ENCODE measurements around the gene C7orf57. TPM values are rescaled to one million over a fixed set of nuclear protein-coding genes. Genes with fewer than 3 reads are reported as not detected.

Gene C7orf57
- total RNA-seq, 1 donor from 2014 or later: not detected

DNA sequence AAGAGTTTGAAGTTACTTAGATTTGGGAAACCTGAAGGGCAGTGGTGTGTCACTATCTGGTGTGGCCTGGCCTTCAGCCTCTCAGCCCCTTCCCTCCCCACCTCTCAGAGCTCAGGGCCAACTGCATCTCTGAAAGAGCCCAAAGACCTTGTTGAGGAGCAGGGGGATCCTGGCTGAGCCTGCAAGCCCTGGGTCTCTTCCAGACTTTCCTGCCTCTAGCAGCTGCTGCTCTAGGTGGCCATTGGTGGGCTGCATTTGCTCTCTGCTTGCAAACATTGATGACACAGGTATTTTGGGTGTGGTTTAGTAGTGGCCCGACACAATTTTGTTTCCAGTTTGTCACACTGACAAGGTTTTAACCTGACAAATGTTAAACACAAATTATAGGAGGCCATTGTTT is 50.6 kb downstream of the C7orf57 start:
- no peak for DNase-seq
- H3K9me3 Mint-ChIP-seq (ENCODE audit: unreplicated experiment): peaks cover 9% of the 10 kb centered on the region
- H3K27me3 Mint-ChIP-seq (ENCODE audit: unreplicated experiment): peaks cover 3% of the 10 kb centered on the region
- no peak overlapping the region for H3K4me3 Mint-ChIP-seq (ENCODE audit: unreplicated experiment)
- TF ChIP-seq CTCF (IDR thresholded peaks at IDR 0.05; ENCODE audit: partially characterized antibody, unreplicated experiment): no peak
- no peaks in the 10 kb centered on the region for H3K36me3 Mint-ChIP-seq (ENCODE audit: unreplicated experiment)
- H3K27ac Mint-ChIP-seq (ENCODE audit: unreplicated experiment): no peak overlapping the region
- peaks cover 2% of the 10 kb centered on the region for H3K4me1 Mint-ChIP-seq (ENCODE audit: low read depth, unreplicated experiment)

DNA sequence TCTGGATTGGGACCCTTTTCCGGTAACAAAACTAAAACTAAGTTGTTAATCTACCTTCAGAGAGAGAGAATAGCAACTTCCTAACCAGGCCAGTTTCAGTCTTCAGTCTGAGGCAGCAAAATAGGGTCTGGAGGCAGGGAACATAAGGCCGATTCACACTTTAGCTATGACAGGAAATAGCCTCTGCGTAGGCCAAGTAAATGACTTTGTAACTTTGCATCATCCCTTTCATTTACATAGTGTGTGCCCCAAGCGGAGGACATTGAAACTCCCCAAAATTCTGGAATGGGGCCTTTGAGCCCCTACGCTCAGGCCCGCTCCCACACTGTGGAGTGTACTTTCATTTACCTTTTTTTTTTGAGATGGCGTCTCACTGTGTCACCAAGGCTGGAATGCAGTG is 52.0 kb downstream of the C7orf57 start:
- no peak for DNase-seq
- Mint-ChIP-seq H3K9me3 (ENCODE audit: unreplicated experiment) (peaks cover 9% of the 10 kb centered on the region), H3K4me1 (ENCODE audit: low read depth, unreplicated experiment) (peaks cover 2% of the 10 kb centered on the region), H3K36me3 (ENCODE audit: unreplicated experiment) (no peaks in the 10 kb centered on the region), H3K27me3 (ENCODE audit: unreplicated experiment) (peaks cover 3% of the 10 kb centered on the region), H3K27ac (ENCODE audit: unreplicated experiment) (no peak overlapping the region), H3K4me3 (ENCODE audit: unreplicated experiment) (no peak overlapping the region)
- no peak for TF ChIP-seq CTCF (IDR thresholded peaks at IDR 0.05; ENCODE audit: partially characterized antibody, unreplicated experiment)

DNA sequence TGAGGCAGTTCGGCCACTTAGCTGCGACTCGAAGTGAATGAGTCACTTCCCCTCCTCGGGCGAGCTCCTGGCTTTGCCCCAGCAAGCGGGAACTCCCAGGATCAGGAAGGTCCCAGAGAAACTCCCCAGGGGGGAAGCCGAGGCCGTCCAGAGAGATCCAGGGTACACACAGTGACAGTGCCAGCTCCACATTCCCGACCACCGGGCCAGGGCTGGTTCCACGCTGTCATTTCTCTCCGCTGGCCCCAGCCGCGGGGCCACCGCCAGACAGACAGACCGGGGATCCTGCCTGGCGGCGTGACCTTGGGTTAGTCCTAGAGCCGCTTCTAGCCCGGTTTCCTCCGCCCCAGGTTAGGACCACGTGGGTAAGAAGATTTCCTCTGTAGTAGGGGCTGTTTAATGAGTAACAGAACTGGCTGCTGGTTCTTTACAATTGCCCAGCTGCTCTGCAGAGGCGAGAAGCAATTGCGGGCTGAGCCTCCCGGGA is 53.3 kb downstream of the C7orf57 start:
- Mint-ChIP-seq H3K4me3 (ENCODE audit: unreplicated experiment) (peak overlapping the region; percentile 89), H3K4me1 (ENCODE audit: low read depth, unreplicated experiment) (peaks cover 2% of the 10 kb centered on the region), H3K9me3 (ENCODE audit: unreplicated experiment) (peaks cover 9% of the 10 kb centered on the region), H3K27ac (ENCODE audit: unreplicated experiment) (peak overlapping the region; percentile 76), H3K36me3 (ENCODE audit: unreplicated experiment) (no peaks in the 10 kb centered on the region), H3K27me3 (ENCODE audit: unreplicated experiment) (peaks cover 3% of the 10 kb centered on the region)
- TF ChIP-seq CTCF (IDR thresholded peaks at IDR 0.05; ENCODE audit: partially characterized antibody, unreplicated experiment): no peak
- peak; percentile 63 for DNase-seq

GRCh38 chr7:48089046-48090003 is 54.0 kb downstream of the C7orf57 start, which contains the start of gene UPP1:
Gene UPP1 (plus strand): TSS chr7:48089265. CDS start chr7:48094784, 5,519 bp downstream.
- peak; percentile 89 for DNase-seq
- H3K27ac Mint-ChIP-seq (ENCODE audit: unreplicated experiment): peak within 1 kb of the TSS; percentile 76
- H3K36me3 Mint-ChIP-seq (ENCODE audit: unreplicated experiment): no peaks in the 10 kb centered on the region
- peak within 1 kb of the TSS; percentile 89 for H3K4me3 Mint-ChIP-seq (ENCODE audit: unreplicated experiment)
- peaks cover 3% of the 10 kb centered on the region for H3K27me3 Mint-ChIP-seq (ENCODE audit: unreplicated experiment)
- peaks cover 2% of the 10 kb centered on the region for H3K4me1 Mint-ChIP-seq (ENCODE audit: low read depth, unreplicated experiment)
- H3K9me3 Mint-ChIP-seq (ENCODE audit: unreplicated experiment): peaks cover 11% of the 10 kb centered on the region
- TF ChIP-seq CTCF (IDR thresholded peaks at IDR 0.05; ENCODE audit: partially characterized antibody, unreplicated experiment): no peak
